ENCODE measurements around the gene KRT40.

The KRT40 gene

DNA sequence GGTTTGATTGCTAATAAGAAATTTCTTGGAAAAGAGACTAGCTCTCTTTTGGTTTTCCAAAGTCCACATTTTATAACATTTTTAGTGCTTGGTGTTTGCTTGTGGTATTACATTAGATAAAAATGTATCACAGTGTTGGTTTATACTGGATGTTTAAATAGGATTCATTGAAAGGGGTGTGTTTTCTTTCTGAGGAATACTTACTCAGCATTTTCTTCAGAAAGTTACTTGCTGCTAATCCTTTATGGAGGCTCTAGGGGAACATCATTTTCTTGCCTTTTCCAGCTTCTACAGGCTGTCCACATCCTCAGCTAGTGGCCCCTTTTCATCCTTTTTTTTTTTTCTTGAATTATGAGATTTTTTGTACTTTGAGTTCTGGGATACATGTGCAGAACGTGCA, 16.5 kb downstream of the KRT40 start:
- H3K27me3 ChIP-seq (replicated peaks; ENCODE audit: control insufficient read depth, insufficient read depth, low read length): no peaks in the 10 kb centered on the region
- H3K36me3 ChIP-seq (ENCODE audit: control insufficient read depth, insufficient read depth, low read length): no peaks in the 10 kb centered on the region
- TF ChIP-seq, protein P1, sequence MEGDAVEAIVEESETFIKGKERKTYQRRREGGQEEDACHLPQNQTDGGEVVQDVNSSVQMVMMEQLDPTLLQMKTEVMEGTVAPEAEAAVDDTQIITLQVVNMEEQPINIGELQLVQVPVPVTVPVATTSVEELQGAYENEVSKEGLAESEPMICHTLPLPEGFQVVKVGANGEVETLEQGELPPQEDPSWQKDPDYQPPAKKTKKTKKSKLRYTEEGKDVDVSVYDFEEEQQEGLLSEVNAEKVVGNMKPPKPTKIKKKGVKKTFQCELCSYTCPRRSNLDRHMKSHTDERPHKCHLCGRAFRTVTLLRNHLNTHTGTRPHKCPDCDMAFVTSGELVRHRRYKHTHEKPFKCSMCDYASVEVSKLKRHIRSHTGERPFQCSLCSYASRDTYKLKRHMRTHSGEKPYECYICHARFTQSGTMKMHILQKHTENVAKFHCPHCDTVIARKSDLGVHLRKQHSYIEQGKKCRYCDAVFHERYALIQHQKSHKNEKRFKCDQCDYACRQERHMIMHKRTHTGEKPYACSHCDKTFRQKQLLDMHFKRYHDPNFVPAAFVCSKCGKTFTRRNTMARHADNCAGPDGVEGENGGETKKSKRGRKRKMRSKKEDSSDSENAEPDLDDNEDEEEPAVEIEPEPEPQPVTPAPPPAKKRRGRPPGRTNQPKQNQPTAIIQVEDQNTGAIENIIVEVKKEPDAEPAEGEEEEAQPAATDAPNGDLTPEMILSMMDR (IDR thresholded peaks at IDR 0.05; ENCODE audit: insufficient read depth, low read length, poor library complexity, severe bottlenecking): no peak
- no peak overlapping the region for H3K4me3 ChIP-seq (replicated peaks; ENCODE audit: low read depth, low read length)
- DNase-seq (ENCODE audit: extremely low read depth, insufficient read length): no peak

DNA sequence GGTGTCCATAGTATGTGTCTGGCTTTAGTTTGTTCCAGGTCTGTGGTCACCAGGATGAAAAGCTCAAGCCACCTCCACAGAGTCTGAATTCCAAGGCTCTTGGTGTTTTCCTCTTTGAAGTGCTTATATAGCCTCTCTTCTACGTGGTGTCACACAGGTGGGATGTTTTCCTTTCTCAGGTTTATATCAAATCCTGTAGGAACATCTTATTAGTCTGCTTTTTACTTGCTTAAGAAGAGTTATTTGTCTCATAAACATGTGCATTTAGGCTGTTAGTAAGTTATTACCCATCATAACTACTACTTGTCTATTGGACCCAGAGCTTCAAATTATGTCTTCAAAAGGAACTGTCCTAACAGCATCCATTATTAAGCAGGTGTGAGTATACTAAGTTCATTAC, 17.3 kb downstream of the KRT40 start, which contains the start of gene KRT39:
Gene KRT39, minus strand, starts transcription at position 101 of the 400 bp plus-strand sequence. Its CDS starts 92 bp downstream, at position 9.
- TF ChIP-seq, protein P1 (IDR thresholded peaks at IDR 0.05; ENCODE audit: insufficient read depth, low read length, poor library complexity, severe bottlenecking): no peak
- Histone ChIP-seq H3K36me3 (ENCODE audit: control insufficient read depth, insufficient read depth, low read length) (no peaks in the 10 kb centered on the region), H3K4me3 (replicated peaks; ENCODE audit: low read depth, low read length) (no peak within 1 kb of the TSS), H3K27me3 (replicated peaks; ENCODE audit: control insufficient read depth, insufficient read depth, low read length) (no peaks in the 10 kb centered on the region)
- DNase-seq (ENCODE audit: extremely low read depth, insufficient read length): no peak

DNA sequence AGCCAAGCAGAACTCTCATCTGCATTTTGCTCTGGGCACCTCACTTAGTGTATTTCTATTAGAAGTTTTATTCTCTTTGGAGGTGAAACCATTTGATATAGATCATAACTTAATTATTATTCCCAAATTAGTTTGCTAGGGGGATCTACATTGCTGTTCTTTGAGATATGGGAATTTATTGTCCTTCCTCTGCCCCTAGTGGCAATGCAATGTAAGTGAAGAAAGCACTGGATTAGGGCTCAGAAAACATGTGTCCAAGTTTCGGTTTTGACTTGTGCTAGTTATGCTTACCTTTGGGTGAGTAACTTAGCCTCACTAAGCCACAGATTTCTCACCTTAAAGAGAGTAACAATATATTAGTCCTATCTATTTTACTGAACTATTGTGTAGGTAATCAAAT, 20.3 kb downstream of the KRT40 start:
- Histone ChIP-seq H3K4me3 (replicated peaks; ENCODE audit: low read depth, low read length) (no peak overlapping the region), H3K27me3 (replicated peaks; ENCODE audit: control insufficient read depth, insufficient read depth, low read length) (no peaks in the 10 kb centered on the region), H3K36me3 (ENCODE audit: control insufficient read depth, insufficient read depth, low read length) (no peaks in the 10 kb centered on the region)
- no peak for DNase-seq (ENCODE audit: extremely low read depth, insufficient read length)
- TF ChIP-seq, protein P1 (IDR thresholded peaks at IDR 0.05; ENCODE audit: insufficient read depth, low read length, poor library complexity, severe bottlenecking): peak; percentile 58

DNA sequence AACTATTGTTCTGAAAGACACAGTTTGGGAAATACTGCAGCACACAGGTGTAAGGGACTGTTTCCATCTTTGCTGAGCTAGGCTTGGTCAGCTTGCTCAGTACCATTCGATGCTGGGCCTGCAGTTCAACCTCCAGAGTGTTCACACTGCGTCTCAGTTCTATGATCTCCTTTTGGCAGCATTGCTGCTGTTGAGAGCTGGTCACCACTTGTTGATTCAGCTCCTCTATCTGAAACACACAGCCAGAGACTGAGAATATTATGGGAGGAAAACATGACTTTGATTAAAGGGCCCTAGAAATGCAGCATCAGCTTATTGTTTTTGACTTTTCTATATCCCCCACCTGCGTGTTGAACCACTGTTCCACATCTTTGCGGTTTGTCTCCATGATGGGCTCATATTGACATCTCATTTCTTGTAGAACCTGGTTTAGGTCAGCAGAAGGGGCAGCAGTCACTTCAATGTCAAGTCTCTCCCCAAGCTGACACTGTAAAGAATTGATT, 22.0 kb downstream of the KRT40 start:
- H3K4me3 ChIP-seq (replicated peaks; ENCODE audit: low read depth, low read length): no peak overlapping the region
- H3K36me3 ChIP-seq (ENCODE audit: control insufficient read depth, insufficient read depth, low read length): no peaks in the 10 kb centered on the region
- H3K27me3 ChIP-seq (replicated peaks; ENCODE audit: control insufficient read depth, insufficient read depth, low read length): no peaks in the 10 kb centered on the region
- TF ChIP-seq, protein P1 (IDR thresholded peaks at IDR 0.05; ENCODE audit: insufficient read depth, low read length, poor library complexity, severe bottlenecking): no peak
- no peak for DNase-seq (ENCODE audit: extremely low read depth, insufficient read length)

DNA sequence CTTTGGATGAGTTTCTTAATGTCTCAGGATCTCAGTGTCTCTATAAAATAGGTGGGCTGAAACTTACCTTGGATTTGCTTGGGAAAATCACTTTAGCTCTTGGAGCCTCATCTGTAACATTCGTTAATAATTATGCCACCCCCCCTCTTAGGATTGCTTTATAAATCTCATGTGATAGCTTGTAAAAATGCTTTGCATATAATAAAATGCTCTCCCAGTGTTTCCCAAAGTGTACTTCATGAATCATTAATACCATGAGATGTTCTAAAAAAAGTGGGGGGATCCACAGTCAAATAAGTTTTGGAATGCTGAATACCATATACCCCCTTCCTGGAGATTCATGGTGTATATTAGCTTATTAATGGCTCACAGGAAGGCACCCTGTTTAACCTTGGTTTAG, 22.5 kb downstream of the KRT40 start:
- Histone ChIP-seq H3K36me3 (ENCODE audit: control insufficient read depth, insufficient read depth, low read length) (no peaks in the 10 kb centered on the region), H3K27me3 (replicated peaks; ENCODE audit: control insufficient read depth, insufficient read depth, low read length) (no peaks in the 10 kb centered on the region), H3K4me3 (replicated peaks; ENCODE audit: low read depth, low read length) (no peak overlapping the region)
- no peak for DNase-seq (ENCODE audit: extremely low read depth, insufficient read length)
- TF ChIP-seq, protein P1 (IDR thresholded peaks at IDR 0.05; ENCODE audit: insufficient read depth, low read length, poor library complexity, severe bottlenecking): no peak

DNA sequence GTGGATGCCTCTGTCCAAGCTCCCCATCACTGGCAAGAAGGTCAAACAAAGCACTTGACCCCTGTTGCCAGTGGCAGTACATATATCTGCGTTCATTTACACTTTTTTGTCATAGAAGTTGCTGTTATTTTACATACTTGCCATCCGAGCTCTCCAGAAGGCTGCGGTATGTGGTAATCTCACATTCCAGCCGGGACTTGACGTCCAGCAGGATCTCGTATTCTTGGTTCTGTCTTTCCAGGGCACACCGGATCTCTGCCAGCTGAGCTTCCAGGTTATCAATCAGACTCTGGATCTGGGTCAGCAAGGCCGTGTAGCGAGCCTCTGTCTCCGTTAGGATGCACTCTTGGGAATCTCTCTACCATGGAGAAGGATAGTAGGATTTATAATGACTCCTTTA, 24.0 kb downstream of the KRT40 start:
- Histone ChIP-seq H3K27me3 (replicated peaks; ENCODE audit: control insufficient read depth, insufficient read depth, low read length) (no peaks in the 10 kb centered on the region), H3K36me3 (ENCODE audit: control insufficient read depth, insufficient read depth, low read length) (no peaks in the 10 kb centered on the region), H3K4me3 (replicated peaks; ENCODE audit: low read depth, low read length) (no peak overlapping the region)
- no peak for DNase-seq (ENCODE audit: extremely low read depth, insufficient read length)
- TF ChIP-seq, protein P1 (IDR thresholded peaks at IDR 0.05; ENCODE audit: insufficient read depth, low read length, poor library complexity, severe bottlenecking): no peak
